DMS114 treated with DMSO at 0.1 percent for 48 hours (cell line): ENCODE results near the gene RING1.

Experiments
- DNase-seq: peaks from one replicate; lab custom pipeline; 2025; ENCODE audit not compliant: unreplicated experiment; lab: John Stamatoyannopoulos, UW

Gene RING1

DNA sequence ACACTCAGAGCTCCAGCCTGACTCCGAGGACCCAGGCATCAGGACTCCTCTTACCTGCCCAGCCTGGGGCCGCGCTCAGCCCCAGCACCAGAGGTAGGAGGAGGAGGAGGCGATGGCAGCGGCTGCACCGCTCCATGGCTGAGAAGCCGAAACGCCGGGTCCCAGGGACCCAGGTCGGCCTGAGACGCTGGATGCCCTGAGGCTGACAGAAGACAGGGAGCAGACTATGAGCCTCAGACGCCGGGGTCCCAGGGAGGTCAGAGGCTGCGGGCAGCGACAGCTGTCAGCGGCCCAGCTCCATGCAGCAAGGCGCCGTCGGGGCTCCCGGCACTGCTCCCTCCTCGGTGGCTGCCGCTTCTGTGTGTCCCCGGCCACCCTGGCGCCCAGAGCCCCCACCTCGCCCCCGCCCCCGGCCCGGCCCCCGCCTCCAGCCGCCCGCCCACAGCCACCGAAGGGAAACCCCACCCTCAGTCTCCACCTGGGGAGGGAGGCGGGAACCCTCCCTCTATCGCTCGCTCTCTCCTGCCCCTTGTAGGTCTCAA, 16.1 kb upstream of the RING1 start, which contains the start of gene COL11A2:
Gene COL11A2, minus strand, starts transcription at position 363 of the 542 bp plus-strand sequence. Its CDS starts 227 bp downstream, at position 136.
- DNase-seq, result no peak

DNA sequence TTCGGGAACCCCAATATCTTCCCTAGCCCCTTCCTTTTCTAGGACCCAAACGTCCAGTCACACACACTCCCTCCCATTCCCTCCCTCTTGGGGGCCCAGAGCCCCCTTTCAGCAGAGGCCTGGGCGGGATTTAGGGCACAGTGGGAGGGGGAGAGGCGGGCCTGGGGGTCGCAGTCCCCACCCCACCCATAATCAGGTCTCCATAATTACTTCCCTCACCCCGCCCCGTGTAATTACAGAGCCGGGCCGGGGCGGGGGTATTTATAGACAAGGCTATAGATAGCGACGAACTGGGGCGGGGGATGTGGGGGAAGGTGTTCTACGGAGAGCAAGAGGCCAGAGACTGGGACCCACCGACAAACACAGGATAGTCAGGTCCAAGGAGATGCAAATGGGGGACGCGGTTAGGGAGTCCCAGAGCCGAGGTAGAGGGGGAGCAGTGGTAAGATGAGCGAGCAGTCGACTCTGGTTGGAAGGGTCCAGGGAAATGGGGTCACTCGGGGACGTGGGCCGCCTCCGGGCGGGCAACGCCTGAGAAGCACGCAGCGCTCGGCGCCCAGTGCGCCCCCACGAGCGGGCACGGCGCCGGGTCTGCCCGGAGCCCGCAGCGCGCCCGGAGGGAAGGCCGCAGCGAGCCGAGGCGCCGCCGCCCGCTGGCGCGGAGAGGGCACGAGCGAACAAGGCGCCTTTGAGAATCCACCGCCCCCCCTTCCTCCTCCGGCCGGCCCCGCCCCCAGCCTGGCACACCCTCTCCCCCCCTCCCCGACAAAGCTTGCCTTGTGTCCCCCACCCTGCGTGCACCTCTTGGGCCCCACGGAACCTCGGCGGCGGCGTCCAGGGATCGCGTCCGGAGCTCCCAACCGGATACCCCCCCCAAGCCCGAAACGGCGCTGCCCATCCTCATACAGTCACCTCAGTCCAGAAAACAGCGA, 15.4 kb upstream of the RING1 start:
- DNase-seq, result no peak

GRCh38 chr6:33193619-33194018, 14.7 kb upstream of the RING1 start:
- DNase-seq, result no peak

- no peak for DNase-seq
Observed at GRCh38 chr6:33194431-33194979, 13.8 kb upstream of the RING1 start.

DNA sequence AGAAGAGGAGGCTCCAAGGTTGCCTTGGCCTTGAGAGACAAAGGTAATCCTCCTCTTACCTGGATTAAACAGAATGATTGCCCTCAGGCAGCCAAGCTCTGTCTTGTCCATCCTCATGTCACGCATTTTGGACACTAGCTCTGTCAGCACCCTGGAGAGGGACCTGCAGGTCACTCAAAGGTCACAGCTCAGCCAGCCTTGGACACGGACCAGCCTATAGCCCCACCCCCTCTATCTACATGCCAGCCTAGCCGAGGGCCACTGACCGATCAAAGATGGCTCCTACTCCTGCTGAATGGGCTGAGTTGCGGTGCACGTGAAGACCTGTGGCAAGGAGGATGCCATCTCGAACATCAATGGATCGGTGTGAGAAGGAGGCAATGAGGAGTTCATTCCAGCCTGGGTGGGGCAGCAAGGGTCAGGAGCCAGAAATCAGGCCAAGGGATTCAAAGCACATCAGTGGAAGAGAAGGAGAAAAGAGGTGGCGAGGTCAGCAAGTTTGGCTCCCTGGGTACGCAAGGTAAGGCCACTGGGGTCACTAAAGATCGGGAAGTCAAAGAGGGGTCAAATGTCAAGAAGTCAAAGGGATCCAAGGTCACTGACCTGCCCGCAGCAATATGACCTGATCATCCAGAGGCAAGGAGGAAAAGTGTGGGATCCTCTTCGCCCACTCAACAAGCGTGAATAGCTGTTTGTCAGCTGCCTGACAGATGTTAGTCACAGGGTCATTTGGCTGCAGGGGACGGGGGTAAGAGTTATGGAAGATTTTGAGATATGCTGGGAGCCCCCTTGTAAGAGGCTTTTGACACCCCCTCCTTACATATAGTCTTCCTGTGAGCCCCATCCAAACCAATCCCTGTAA, 12.8 kb upstream of the RING1 start:
- no peak for DNase-seq

DNA sequence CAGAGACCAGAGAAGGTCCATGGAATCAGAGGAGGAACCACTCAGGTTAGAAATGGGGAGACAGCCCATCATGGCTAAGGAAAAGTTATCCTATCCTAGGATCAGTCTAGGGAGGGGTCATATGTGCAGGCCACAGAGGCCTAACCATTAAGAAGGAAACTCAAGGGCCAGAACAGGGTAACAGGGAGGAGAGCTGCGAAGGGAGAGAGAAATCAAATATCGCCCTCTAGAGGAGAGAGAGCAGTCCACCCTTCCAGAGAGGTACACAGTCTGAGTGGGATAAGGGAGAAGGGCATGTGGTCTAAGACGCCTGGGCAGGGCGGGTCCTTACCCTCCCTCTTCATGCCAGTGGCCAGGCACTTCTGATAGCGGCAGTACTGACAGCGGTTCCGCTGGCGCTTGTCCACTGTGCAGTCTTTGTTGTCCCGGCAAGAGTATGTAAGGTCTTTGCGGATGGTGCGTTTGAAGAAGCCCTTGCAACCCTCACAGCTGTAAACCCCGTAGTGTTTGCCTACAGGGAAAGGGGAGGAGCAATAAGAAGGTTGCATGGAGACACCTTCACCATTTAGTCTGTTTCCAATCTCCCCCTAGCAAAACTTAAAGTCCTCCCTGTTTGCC, 10.8 kb upstream of the RING1 start:
- DNase-seq, result peak; percentile 87

GRCh38 chr6:33198159-33198852, 10.0 kb upstream of the RING1 start:
- no peak for DNase-seq

DNA sequence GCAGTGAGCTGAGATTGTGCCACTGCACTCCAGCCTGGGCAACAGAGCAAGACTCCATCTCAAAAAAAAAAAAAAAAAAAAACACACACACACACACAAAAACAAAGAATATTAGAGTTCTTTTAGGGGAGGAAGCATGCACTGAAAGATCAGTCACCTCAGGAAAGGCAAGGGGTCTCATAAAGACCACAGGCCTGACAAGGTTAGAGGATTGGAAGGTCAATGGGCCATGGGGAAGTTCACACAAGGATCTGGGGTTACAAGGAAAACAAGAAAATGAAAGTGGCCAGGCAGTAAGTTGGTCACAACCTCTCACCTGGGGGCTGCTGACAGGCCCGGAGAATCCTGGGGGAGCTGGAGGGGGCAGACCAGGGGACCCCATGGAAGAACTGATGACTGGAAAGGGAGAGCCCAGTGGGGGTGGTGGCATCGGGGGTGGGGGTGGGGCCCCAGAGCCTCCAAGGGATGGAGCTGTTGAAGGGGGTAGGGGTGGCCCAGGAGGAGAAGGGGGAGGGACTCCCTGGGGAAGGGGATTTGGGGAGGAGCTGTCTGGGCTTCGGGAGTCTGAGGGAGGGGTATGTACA, 9.4 kb upstream of the RING1 start:
- no peak for DNase-seq

- peak; percentile 68 for DNase-seq
Observed at GRCh38 chr6:33199687-33200218, 8.5 kb upstream of the RING1 start.

DNA sequence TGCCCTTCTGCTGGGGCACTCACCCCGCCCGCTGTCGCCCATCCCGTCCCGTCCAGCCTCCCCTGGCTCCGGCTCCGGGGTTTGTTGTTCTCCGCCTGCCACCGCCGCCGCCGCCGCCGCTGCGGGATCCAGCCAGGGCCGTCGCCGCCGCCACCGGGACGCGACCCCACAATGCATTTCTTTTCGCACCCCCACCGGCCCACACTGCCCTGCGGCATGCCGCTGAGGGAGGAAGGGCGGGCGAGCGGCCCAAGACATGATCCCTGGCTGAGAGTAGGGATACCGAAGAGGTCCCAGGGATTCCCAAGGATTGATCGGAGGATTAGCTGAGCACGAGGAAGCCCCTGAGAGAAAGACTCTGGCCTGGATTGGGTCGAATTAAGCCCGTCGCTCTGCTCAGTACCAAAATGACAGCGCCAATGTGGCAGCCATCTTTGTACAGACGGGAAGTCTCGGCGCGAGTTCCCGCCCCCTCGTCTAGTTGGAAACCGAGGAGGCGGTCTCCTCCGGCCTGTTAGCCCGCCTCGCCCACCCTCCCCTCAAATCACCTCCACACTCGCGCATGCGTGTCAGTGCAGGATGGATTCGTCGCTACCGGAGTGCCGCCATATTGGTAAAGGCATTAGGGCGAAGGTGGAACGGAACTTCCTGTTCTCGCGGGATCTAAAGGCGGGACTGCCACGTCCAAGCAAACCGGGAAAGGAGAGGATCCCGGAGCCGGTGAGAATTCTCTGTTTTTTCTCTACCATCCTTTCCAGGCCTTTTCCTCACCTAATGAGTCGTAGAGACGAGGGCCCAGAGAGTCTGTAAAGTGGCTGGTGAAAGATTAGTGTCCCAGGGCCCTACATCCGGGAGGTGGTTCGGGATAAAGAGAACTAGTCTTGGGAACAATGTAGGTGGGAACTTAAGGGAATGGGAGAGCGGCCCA, 7.8 kb upstream of the RING1 start, which contains the start of the genes RXRB and SLC39A7:
Gene RXRB, minus strand, starts transcription at position 447 of the 928 bp plus-strand sequence. Its CDS starts 189 bp downstream, at position 258.
Gene SLC39A7, plus strand, starts transcription at position 649 of the 928 bp plus-strand sequence. CDS start 379 bp downstream, outside the sequence.
- DNase-seq, result peak; percentile 97

DNA sequence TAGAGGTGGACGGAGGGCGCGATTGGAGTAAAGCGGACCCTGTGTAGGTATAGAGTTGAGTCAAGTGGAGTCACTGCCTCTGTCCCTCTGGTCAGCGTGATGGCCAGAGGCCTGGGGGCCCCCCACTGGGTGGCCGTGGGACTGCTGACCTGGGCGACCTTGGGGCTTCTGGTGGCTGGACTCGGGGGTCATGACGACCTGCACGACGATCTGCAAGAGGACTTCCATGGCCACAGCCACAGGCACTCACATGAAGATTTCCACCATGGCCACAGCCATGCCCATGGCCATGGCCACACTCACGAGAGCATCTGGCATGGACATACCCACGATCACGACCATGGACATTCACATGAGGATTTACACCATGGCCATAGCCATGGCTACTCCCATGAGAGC, 7.2 kb upstream of the RING1 start:
- DNase-seq, result no peak

- no peak for DNase-seq
Observed at GRCh38 chr6:33201935-33202334, 6.4 kb upstream of the RING1 start.

- DNase-seq, result no peak
Observed at GRCh38 chr6:33202799-33203198, 5.5 kb upstream of the RING1 start.

DNA sequence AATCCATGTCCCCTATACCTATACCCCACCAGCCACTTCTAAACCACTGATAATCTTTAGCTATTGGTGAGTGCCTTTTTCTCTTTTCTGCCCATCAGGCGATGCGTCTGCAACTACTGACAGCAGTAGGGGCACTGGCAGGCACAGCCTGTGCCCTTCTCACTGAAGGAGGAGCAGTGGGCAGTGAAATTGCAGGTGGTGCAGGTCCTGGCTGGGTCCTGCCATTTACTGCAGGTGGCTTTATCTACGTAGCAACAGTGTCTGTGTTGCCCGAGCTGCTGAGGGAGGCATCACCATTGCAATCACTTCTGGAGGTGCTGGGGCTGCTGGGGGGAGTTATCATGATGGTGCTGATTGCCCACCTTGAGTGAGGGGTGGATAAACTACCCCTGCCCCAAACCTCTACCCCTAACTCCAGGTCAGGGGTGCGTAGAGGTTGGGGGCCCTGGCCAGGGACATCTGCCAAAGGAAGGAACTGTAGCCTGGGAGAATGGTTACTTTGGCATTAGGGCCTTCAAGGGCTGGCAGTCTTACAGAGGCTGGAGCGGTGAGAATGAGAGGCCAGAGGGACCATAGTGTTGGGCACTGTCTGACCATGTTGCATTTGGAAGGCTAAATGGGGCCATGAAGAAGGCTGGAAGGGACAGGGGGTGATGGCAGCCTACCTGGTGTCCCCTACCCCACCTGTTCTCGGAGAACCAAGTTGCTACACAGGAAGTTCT, 4.7 kb upstream of the RING1 start:
- DNase-seq, result no peak

- DNase-seq, result no peak
Observed at GRCh38 chr6:33204165-33204414, 4.2 kb upstream of the RING1 start.

GRCh38 chr6:33204415-33205190, 3.7 kb upstream of the RING1 start, which contains the start of gene HSD17B8:
TSS of gene HSD17B8 (plus strand) at chr6:33204655. CDS start at chr6:33204669, 14 bp downstream.
- no peak for DNase-seq
